ENCODE data around the gene RPGRIP1L. TPM values are rescaled to one million over a fixed set of nuclear protein-coding genes. Genes with fewer than 3 reads are reported as not detected.

Gene RPGRIP1L
- total RNA-seq, 1 experiment from 2014 or later, result 10.3 TPM

- no peak for TF ChIP-seq POLR2AphosphoS5 (IDR thresholded peaks at IDR 0.05; ENCODE audit: low read depth, low read length)
- no peak for TF ChIP-seq ZFX (IDR thresholded peaks at IDR 0.05)
- no peak for TF ChIP-seq CTCF (IDR thresholded peaks at IDR 0.05 in 2 of 3, conservative IDR thresholded peaks at IDR 0.05 in 1 of 3; ENCODE audit: borderline replicate concordance in 1 of 3, insufficient read depth in 1 of 3, low read depth in 2 of 3, low read length in 2 of 3)
- TF ChIP-seq FOSL1 (IDR thresholded peaks at IDR 0.05; ENCODE audit: low read depth), result no peak
- TF ChIP-seq JUND (IDR thresholded peaks at IDR 0.05), result no peak
- TF ChIP-seq REST (IDR thresholded peaks at IDR 0.05; ENCODE audit: low read depth), result no peak
- TF ChIP-seq POLR2A (IDR thresholded peaks at IDR 0.05; ENCODE audit: borderline replicate concordance, extremely low read depth, insufficient read depth, insufficient read length), result no peak
- TF ChIP-seq YY1 (IDR thresholded peaks at IDR 0.05; ENCODE audit: extremely low read depth, insufficient replicate concordance, low read depth, low read length), result no peak
- no peak for TF ChIP-seq ZNF274 (IDR thresholded peaks at IDR 0.05; ENCODE audit: low read depth, low read length)
- TF ChIP-seq ATF3 (IDR thresholded peaks at IDR 0.05), result no peak
- TF ChIP-seq RAD21 (IDR thresholded peaks at IDR 0.05; ENCODE audit: low read depth), result no peak
- no peak for TF ChIP-seq CBX3 (IDR thresholded peaks at IDR 0.05; ENCODE audit: low read depth)
- TF ChIP-seq SIN3A (IDR thresholded peaks at IDR 0.05; ENCODE audit: low read depth), result no peak
- TF ChIP-seq EGR1 (IDR thresholded peaks at IDR 0.05; ENCODE audit: low read depth), result no peak
- no peak for TF ChIP-seq CEBPB (IDR thresholded peaks at IDR 0.05; ENCODE audit: low read depth)
- TF ChIP-seq ZBTB33 (IDR thresholded peaks at IDR 0.05; ENCODE audit: extremely low read depth, insufficient replicate concordance, low read length), result no peak
- no peak for TF ChIP-seq MAX (IDR thresholded peaks at IDR 0.05)
- no TSS peak for BruUV-seq (replicated peaks)
- no peak overlapping the region for H2AFZ ChIP-seq (ENCODE audit: low read depth, low read length, poor library complexity, severe bottlenecking)
- ChIA-PET POLR2A (no interaction called here), RAD21 (ENCODE audit: low non-redundant PET in 1 of 2, low total read pairs in 2 of 2, uncharacterized antibody in 2 of 2, unreplicated experiment in 2 of 2) (no interaction called here), CTCF (no interaction called here)
- H3K9me3 ChIP-seq (ENCODE audit: control insufficient read depth in 1 of 2, insufficient read depth in 1 of 2, low read depth in 1 of 2, low read length in 2 of 2), result no peaks in the 10 kb centered on the region
- H3K4me1 ChIP-seq (ENCODE audit: control insufficient read depth in 1 of 2, insufficient read depth in 2 of 2, low read length in 2 of 2), result no peaks in the 10 kb centered on the region
- H3K27ac ChIP-seq (ENCODE audit: low read depth, low read length), result no peak overlapping the region
- H3K79me2 ChIP-seq (ENCODE audit: insufficient read depth, low read length), result no peaks in the 10 kb centered on the region
- intact Hi-C loops (cut with micrococcal nuclease), result no loop called here
- no peaks in the 10 kb centered on the region for H4K20me1 ChIP-seq (ENCODE audit: insufficient read depth)
- no peak for DNase-seq (ENCODE audit: low read depth, low spot score)
- no peak for ATAC-seq
- no peak overlapping the region for H3K4me2 ChIP-seq (ENCODE audit: low read length)
- H3K27me3 ChIP-seq (ENCODE audit: insufficient read depth, low read length), result no peaks in the 10 kb centered on the region
- no peak overlapping the region for H3K4me3 ChIP-seq (replicated peaks in 1 of 2; ENCODE audit: low read depth in 1 of 2, low read length in 2 of 2)
- H3K36me3 ChIP-seq (ENCODE audit: control insufficient read depth in 1 of 2, insufficient read depth in 2 of 2, low read length in 2 of 2), result 0 out of 4 replicates have a peak, but pooled peaks cover 0 to 2% of the 10 kb centered on the region in 2 experiments
- no peak overlapping the region for H3K9ac ChIP-seq (ENCODE audit: low read length)
- H3K9me2 ChIP-seq (ENCODE audit: insufficient read depth), result no peaks in the 10 kb centered on the region
Observed at GRCh38 chr16:53636978-53637377, 66.7 kb downstream of the RPGRIP1L start.

Data from HCT116 (cell line).